ENCODE measurements around the gene SOS1. TPM values are rescaled to one million over a fixed set of nuclear protein-coding genes. Genes with fewer than 3 reads are reported as not detected.
A peak's percentile ranks its signal among the peaks of the same experiment; 100 is the strongest.

The SOS1 gene
- total and polyA plus RNA-seq, 4 donors: 4.2 to 16.4 (median 7.2) TPM

DNA sequence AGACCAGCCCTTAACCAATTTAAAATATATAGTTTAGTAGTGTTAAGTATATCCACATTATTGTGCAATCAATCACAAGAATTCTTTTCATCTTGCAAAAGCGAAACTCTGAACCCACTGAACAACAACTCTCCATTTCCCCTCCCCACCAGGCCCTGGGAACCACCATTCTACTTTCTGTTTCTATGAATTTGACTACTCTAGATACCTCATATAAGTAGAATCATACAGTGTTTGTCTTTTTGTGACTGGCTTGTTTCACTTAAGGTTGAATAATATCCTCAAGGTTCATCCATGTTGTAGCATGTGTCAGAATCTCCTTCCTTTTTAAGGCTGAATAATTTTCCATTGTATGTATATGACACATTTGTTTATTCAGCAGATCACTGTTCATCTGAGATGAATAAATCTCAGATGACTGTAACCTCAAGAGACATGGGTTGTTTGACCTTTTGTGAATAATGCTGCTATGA is 8.1 kb upstream of the SOS1 start:
- no peaks in the 10 kb centered on the region for H3K9me3 ChIP-seq (ENCODE audit: control insufficient read depth in 4 of 4, low read length in 3 of 4)
- no peak for TF ChIP-seq REST (IDR thresholded peaks at IDR 0.05)
- no peak for TF ChIP-seq FOXA2 (IDR thresholded peaks at IDR 0.05)
- WGBS: 78% methylated on average over 1 of the region's 1 CpG
- H3K4me1 ChIP-seq (ENCODE audit: control insufficient read depth in 4 of 4, insufficient read depth in 4 of 4, low read length in 3 of 4): peaks cover 0 to 7% (median 5%) of the 10 kb centered on the region in 4 donors
- no peak overlapping the region for H3K27ac ChIP-seq (ENCODE audit: low read depth in 1 of 2, low read length in 2 of 2)
- DNase-seq (ENCODE audit: low spot score): no peak
- H3K27me3 ChIP-seq (ENCODE audit: control insufficient read depth in 4 of 4, insufficient read depth in 4 of 4, low read length in 3 of 4): no peaks in the 10 kb centered on the region
- no peak overlapping the region for H3K9ac ChIP-seq (ENCODE audit: low read depth in 1 of 2, low read length in 2 of 2)
- no peak overlapping the region for H3K4me3 ChIP-seq (ENCODE audit: low read depth in 1 of 3, low read length in 3 of 3)
- H3K36me3 ChIP-seq (ENCODE audit: control insufficient read depth in 4 of 4, insufficient read depth in 3 of 4, low read depth in 1 of 4, low read length in 3 of 4): no peaks in the 10 kb centered on the region

DNA sequence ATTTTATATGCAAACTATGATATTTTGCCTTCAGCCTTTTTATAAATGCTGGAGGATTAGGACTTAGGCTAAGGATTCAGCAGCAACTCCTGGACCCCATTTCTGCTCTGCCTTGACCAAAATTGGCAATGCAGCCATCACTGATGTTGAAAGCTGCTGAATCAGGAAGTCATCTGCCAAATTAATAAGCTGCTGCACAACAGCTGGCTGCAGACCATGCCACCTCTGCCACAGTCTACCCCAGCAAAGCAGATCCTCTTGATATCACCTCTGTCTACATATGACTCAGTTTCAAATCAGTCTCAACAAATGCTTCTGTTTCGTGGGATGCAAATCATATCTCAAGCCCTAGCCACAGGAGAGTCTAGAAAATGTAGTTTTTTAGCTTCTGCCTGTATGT is 7.1 kb upstream of the SOS1 start:
- no peaks in the 10 kb centered on the region for H3K36me3 ChIP-seq (ENCODE audit: control insufficient read depth in 4 of 4, insufficient read depth in 3 of 4, low read depth in 1 of 4, low read length in 3 of 4)
- whole genome bisulfite sequencing: 85% methylated on average over 1 of the region's 1 CpG
- H3K27me3 ChIP-seq (ENCODE audit: control insufficient read depth in 4 of 4, insufficient read depth in 4 of 4, low read length in 3 of 4): no peaks in the 10 kb centered on the region
- peaks cover 0 to 14% (median 9%) of the 10 kb centered on the region in 4 donors for H3K4me1 ChIP-seq (ENCODE audit: control insufficient read depth in 4 of 4, insufficient read depth in 4 of 4, low read length in 3 of 4)
- DNase-seq (ENCODE audit: low spot score): no peak
- TF ChIP-seq, protein P1, sequence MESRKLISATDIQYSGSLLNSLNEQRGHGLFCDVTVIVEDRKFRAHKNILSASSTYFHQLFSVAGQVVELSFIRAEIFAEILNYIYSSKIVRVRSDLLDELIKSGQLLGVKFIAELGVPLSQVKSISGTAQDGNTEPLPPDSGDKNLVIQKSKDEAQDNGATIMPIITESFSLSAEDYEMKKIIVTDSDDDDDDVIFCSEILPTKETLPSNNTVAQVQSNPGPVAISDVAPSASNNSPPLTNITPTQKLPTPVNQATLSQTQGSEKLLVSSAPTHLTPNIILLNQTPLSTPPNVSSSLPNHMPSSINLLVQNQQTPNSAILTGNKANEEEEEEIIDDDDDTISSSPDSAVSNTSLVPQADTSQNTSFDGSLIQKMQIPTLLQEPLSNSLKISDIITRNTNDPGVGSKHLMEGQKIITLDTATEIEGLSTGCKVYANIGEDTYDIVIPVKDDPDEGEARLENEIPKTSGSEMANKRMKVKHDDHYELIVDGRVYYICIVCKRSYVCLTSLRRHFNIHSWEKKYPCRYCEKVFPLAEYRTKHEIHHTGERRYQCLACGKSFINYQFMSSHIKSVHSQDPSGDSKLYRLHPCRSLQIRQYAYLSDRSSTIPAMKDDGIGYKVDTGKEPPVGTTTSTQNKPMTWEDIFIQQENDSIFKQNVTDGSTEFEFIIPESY (IDR thresholded peaks at IDR 0.05): no peak
- no peak overlapping the region for H3K9ac ChIP-seq (ENCODE audit: low read depth in 1 of 2, low read length in 2 of 2)
- H3K9me3 ChIP-seq (ENCODE audit: control insufficient read depth in 4 of 4, low read length in 3 of 4): no peaks in the 10 kb centered on the region
- H3K27ac ChIP-seq (ENCODE audit: low read depth in 1 of 2, low read length in 2 of 2): no peak overlapping the region
- no peak overlapping the region for H3K4me3 ChIP-seq (ENCODE audit: low read depth in 1 of 3, low read length in 3 of 3)

DNA sequence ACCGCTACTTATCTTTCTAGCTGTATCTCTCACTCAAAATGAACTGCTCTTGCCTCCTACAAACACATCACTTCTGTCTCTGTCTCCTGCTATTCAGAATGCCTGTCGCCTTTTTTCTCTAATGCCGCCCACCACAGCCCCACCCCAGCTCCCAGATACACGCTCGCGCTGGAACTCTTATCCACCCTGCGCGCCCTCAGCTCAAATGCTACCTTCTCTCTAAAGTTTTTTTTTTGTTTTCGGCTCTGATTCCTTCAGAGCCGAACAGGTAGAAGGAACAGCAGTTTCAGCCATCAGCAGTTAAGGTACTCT is 3.9 kb upstream of the SOS1 start:
- H3K4me3 ChIP-seq (ENCODE audit: low read depth in 1 of 3, low read length in 3 of 3): peak overlapping the region; percentile 72 to 97 (median 90)
- H3K9me3 ChIP-seq (ENCODE audit: control insufficient read depth in 4 of 4, low read length in 3 of 4): no peaks in the 10 kb centered on the region
- H3K36me3 ChIP-seq (ENCODE audit: control insufficient read depth in 4 of 4, insufficient read depth in 3 of 4, low read depth in 1 of 4, low read length in 3 of 4): no peaks in the 10 kb centered on the region
- peak overlapping the region; percentile 87 to 93 for H3K27ac ChIP-seq (ENCODE audit: low read depth in 1 of 2, low read length in 2 of 2)
- no peak for DNase-seq (ENCODE audit: low spot score)
- H3K27me3 ChIP-seq (ENCODE audit: control insufficient read depth in 4 of 4, insufficient read depth in 4 of 4, low read length in 3 of 4): no peaks in the 10 kb centered on the region
- WGBS: under 1% methylated on average over 10 of the region's 10 CpGs
- H3K9ac ChIP-seq (ENCODE audit: low read depth in 1 of 2, low read length in 2 of 2): peak overlapping the region; percentile 28 to 83
- peaks cover 0 to 26% (median 16%) of the 10 kb centered on the region in 4 donors for H3K4me1 ChIP-seq (ENCODE audit: control insufficient read depth in 4 of 4, insufficient read depth in 4 of 4, low read length in 3 of 4)
- TF ChIP-seq, protein P1 (IDR thresholded peaks at IDR 0.05): no peak
- TF ChIP-seq FOXA2 (IDR thresholded peaks at IDR 0.05) (no peak), RAD21 (IDR thresholded peaks at IDR 0.05) (no peak), ATF3 (IDR thresholded peaks at IDR 0.05) (no peak), FOXA1 (IDR thresholded peaks at IDR 0.05) (no peak), REST (IDR thresholded peaks at IDR 0.05) (no peak), GABPA (IDR thresholded peaks at IDR 0.05 in 1 of 2, conservative IDR thresholded peaks at IDR 0.05 in 1 of 2) (no peak), HNF4A (conservative IDR thresholded peaks at IDR 0.05) (no peak), TAF1 (conservative IDR thresholded peaks at IDR 0.05) (no peak), SP1 (IDR thresholded peaks at IDR 0.05) (no peak), RXRA (IDR thresholded peaks at IDR 0.05) (no peak)
- TF ChIP-seq, protein P2, sequence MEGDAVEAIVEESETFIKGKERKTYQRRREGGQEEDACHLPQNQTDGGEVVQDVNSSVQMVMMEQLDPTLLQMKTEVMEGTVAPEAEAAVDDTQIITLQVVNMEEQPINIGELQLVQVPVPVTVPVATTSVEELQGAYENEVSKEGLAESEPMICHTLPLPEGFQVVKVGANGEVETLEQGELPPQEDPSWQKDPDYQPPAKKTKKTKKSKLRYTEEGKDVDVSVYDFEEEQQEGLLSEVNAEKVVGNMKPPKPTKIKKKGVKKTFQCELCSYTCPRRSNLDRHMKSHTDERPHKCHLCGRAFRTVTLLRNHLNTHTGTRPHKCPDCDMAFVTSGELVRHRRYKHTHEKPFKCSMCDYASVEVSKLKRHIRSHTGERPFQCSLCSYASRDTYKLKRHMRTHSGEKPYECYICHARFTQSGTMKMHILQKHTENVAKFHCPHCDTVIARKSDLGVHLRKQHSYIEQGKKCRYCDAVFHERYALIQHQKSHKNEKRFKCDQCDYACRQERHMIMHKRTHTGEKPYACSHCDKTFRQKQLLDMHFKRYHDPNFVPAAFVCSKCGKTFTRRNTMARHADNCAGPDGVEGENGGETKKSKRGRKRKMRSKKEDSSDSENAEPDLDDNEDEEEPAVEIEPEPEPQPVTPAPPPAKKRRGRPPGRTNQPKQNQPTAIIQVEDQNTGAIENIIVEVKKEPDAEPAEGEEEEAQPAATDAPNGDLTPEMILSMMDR (IDR thresholded peaks at IDR 0.05; ENCODE audit: low read depth, low read length, missing input control): no peak
